Retinal pigment epithelial cell (primary cell): ENCODE results near the gene TRMT61A.

ENCODE experiments used
- DNase-seq: peaks from one replicate; pipeline ENCODE4 v3.0.0-alpha.2; 2010; ENCODE audit warnings: low read depth
- H3K4me3 ChIP-seq: 2 replicates; pipeline ENCODE4 v1.5.1; 2011; ENCODE audit warnings: mild to moderate bottlenecking, low read length, control low read depth, moderate library complexity
- CTCF ChIP-seq: conservative IDR thresholded peaks from 2 replicates; pipeline ENCODE4 v1.5.1; 2011; ENCODE audit warnings: low read depth, low read length, control low read depth, inconsistent platforms

TRMT61A gene

DNA sequence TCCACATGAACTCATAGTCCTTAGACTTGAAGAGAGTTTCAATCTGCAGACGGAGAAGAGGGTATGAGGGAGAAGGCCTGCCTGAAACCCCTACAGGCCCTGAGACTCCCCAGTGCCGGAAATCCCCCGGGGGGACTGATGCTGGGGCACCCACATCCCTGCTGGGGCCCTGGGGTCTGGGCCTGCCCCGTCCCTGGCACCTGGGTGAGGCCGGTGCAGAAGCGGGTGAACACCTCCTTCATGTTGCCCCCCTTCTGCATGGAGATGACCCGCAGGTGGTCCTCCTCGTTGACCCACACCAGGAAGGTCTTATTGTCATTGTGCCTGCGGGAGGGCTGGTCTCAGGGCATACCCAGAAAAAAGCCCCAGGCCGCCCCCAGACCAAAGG, 8.7 kb upstream of the TRMT61A start:
- no peak for DNase-seq
- no peak overlapping the region for H3K4me3 ChIP-seq
- TF ChIP-seq CTCF, result no peak

DNA sequence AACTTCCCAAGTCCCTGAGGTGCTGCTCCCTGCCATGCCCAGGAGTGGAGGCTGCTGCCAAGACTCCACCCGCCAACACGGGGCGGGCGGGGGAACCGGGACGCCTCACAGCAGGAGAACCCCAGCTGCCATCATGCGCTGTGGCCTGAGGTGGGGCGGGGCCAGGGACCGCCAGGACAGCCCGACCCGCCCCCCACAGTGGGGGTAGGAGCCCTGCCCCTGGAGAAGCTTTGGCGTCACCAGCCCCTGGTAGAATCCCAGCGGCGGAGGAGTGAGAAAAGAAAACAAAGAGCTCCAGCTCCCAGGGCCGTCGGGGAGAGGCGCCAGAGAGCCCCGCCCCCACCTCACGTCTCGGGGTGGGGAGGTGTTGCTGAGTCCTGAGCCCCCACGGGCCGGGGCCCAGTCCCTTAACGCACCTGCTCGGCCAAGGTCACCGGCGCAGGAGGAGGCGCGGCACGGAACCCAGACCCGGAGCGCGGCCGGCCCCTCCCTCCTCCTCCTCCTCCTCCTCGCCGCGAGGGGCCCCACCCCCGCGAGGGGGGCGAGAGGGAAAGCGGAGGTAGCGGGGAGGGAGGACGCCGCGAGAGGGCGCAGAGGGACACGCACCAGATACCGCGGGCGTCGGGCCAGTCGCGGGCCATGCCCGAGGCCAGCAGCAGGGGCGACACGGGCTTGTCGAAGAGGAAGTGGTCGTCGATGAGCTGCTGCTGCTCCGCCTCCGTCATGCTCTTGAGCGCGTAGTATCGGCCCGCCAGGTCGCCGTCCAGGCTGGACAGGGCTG, 8.1 kb upstream of the TRMT61A start:
- no peak for DNase-seq
- TF ChIP-seq CTCF, result peak; percentile 50
- H3K4me3 ChIP-seq, result peak overlapping the region; percentile 38

- peak overlapping the region; percentile 53 for H3K4me3 ChIP-seq
- no peak for TF ChIP-seq CTCF
- DNase-seq, result no peak
These were observed 7.5 kb upstream of the TRMT61A start for GRCh38 chr14:103521438-103521950.

DNA sequence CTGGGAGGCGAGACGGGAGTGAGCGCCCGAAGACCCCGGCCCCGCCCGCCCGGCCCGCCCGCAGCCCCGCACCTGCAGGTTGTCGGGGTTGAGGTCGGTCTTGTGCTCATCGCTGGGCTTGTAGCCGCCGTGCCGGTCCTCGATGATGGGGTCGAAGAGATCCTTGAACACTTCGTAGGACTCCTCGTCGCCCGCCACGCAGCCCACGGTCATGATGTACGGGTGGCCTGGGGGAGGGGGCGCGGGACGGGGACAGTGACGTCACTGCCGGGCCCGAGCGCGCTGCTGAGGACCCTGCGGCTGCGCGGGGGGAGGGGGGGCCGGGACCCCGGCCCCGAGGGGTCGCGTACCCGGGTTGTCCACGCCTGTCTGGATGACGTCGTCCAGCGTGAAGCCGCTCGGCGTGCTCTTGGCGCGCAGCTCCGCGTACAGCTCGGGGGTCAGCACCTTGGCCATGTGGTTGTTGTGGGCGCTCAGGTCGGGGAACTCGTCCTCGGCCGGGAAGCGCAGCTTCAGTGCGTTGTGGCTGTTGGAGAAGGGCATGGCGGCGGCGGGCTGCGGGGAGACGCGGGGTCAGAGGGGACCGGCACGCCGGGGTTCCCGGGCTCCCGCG, 6.9 kb upstream of the TRMT61A start:
- peak overlapping the region; percentile 53 for H3K4me3 ChIP-seq
- no peak for TF ChIP-seq CTCF
- no peak for DNase-seq

GRCh38 chr14:103522649-103523574, 6.1 kb upstream of the TRMT61A start, which contains the start of gene CKB:
Gene CKB, minus strand, starts transcription at chr14:103522830. Its CDS starts 337 bp downstream, at chr14:103522493.
- no peak for DNase-seq
- no peak for TF ChIP-seq CTCF
- peak within 1 kb of the TSS; percentile 53 for H3K4me3 ChIP-seq

DNA sequence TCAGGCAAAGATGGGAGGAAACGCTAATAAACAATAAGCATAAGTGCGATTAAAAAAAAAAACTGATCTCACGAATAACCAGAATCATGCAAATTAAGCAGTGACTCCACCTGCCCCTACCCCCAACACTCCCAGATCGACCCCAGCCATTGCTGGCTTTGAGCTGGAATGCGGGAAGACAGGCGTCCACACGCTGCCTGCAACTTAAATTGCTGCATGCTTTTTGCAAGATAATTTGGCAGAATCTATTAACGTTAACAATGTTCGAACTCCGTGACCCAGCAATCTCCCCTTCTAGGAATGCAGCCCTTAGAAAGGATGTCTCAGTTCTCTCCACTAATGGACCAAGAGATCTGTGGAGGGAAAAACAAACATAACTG, 5.4 kb upstream of the TRMT61A start:
- no peak overlapping the region for H3K4me3 ChIP-seq
- no peak for TF ChIP-seq CTCF
- no peak for DNase-seq
